Peyer's patch (tissue), 4 donors: ENCODE results near the gene MRPS9.

Experiments
- CTCF ChIP-seq, 6 experiments: fragments of 450-650 bp in 4 of 6; fragments of 200-600 bp in 2 of 6; sonication (generic) in 1 of 6; IDR thresholded peaks; one replicate each; pipeline ENCODE4 v1.5.1; 2017 to 2019; ENCODE audit warnings: antibody characterized with exemption in 6 of 6, mild to moderate bottlenecking in 3 of 6, moderate library complexity in 1 of 6
- POLR2A ChIP-seq, 2 donors: fragments of 450-650 bp; IDR thresholded peaks; one replicate each; pipeline ENCODE4 v1.5.1; 2017; ENCODE audit warnings: antibody characterized with exemption in 2 of 2, mild to moderate bottlenecking in 2 of 2, moderate library complexity in 2 of 2

GRCh38 chr2:105138643-105139042, 100.8 kb downstream of the MRPS9 start:
- no peak for TF ChIP-seq POLR2A (IDR thresholded peaks at IDR 0.05)
- TF ChIP-seq CTCF (IDR thresholded peaks at IDR 0.05): no peak
